ENCODE results near the gene NAV2. TPM values are rescaled to one million over a fixed set of nuclear protein-coding genes. Genes with fewer than 3 reads are reported as not detected.
"Not testable (repeated sequence)": the region's sequence is repeated elsewhere in the genome, so short reads cannot be mapped to it uniquely, and the experiment has no call there.

Gene NAV2
- total RNA-seq, 2 experiments from 2014 or later: 0.23 to 0.71 TPM

DNA sequence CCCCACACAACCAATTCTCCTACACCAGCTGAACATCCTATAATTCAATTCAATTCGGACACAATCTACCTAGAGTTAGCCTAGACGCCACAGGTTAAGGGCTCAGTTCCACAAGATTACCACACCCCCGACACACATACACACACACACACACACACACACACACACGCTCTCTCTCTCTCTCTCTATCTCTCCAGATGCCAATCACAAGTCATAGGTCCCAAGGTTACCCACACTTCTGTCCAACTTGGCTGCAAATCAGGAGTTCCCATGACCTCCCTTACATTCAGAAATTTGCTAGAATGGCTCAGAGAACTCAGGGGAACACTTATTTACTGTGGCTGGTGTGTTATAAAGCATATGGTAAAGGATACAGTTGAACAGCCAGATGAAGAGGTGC is 243.6 kb downstream of the NAV2 start:
- no peak overlapping the region for H3K4me3 Mint-ChIP-seq
- no peaks in the 10 kb centered on the region for H3K36me3 Mint-ChIP-seq (ENCODE audit: low read depth)
- DNase-seq: no peak
- ChIA-PET POLR2A (no interaction called here), CTCF (interaction anchor here (0.8 kb wide), 1 partner anchor 172 kb away, joined by 3 read pairs; no protein-coding TSS in a partner anchor)
- H3K27me3 Mint-ChIP-seq (ENCODE audit: low read depth): peaks cover 20% of the 10 kb centered on the region
- H3K9me3 Mint-ChIP-seq (ENCODE audit: insufficient read depth): no peaks in the 10 kb centered on the region
- H3K27ac Mint-ChIP-seq: no peak overlapping the region
- no peak for ATAC-seq
- H3K4me1 Mint-ChIP-seq (ENCODE audit: low read depth): peaks cover 6% of the 10 kb centered on the region

GRCh38 chr11:19957294-19957943 is 244.8 kb downstream of the NAV2 start:
- Mint-ChIP-seq H3K4me1 (ENCODE audit: low read depth) (no peaks in the 10 kb centered on the region), H3K36me3 (ENCODE audit: low read depth) (no peaks in the 10 kb centered on the region), H3K4me3 (no peak overlapping the region), H3K27ac (no peak overlapping the region), H3K27me3 (ENCODE audit: low read depth) (peaks cover 30% of the 10 kb centered on the region), H3K9me3 (ENCODE audit: insufficient read depth) (no peaks in the 10 kb centered on the region)
- ChIA-PET POLR2A (no interaction called here), CTCF (interaction anchor here (0.8 to 0.9 kb wide), 2 partner anchors 14 to 175 kb away, joined by 3 read pairs; no protein-coding TSS in a partner anchor)
- no peak for DNase-seq
- ATAC-seq: no peak

GRCh38 chr11:19958204-19958603 is 245.6 kb downstream of the NAV2 start:
- ATAC-seq (no peak), DNase-seq (no peak)
- H3K4me3 Mint-ChIP-seq: no peak overlapping the region
- peaks cover 25% of the 10 kb centered on the region for H3K27me3 Mint-ChIP-seq (ENCODE audit: low read depth)
- no peaks in the 10 kb centered on the region for H3K36me3 Mint-ChIP-seq (ENCODE audit: low read depth)
- ChIA-PET POLR2A (no interaction called here), CTCF (no interaction called here)
- no peaks in the 10 kb centered on the region for H3K9me3 Mint-ChIP-seq (ENCODE audit: insufficient read depth)
- no peak overlapping the region for H3K27ac Mint-ChIP-seq
- H3K4me1 Mint-ChIP-seq (ENCODE audit: low read depth): peaks cover 2% of the 10 kb centered on the region

DNA sequence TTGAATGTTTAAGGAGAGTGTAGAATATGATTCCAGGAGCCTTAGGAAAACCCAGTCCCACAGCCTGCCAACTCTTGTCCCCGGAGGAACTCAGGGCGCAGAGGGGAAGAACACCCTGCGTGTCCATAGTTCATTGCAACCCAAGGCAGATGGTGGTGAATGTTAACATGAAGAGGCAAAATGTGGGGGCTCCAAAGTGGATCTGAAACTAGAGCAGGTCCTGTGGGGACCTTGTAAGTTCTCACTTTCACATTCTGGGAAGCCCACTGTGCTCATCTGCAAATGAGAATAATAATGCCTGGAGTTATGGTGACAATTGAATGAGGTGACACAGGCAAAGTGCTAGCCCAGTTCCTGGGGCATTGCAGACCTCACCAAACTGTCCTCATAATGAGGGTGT is 246.6 kb downstream of the NAV2 start:
- DNase-seq: no peak
- Mint-ChIP-seq H3K4me3 (no peak overlapping the region), H3K36me3 (ENCODE audit: low read depth) (no peaks in the 10 kb centered on the region), H3K27ac (no peak overlapping the region), H3K27me3 (ENCODE audit: low read depth) (peaks cover 22% of the 10 kb centered on the region), H3K4me1 (ENCODE audit: low read depth) (peaks cover 12% of the 10 kb centered on the region), H3K9me3 (ENCODE audit: insufficient read depth) (no peaks in the 10 kb centered on the region)
- ATAC-seq: no peak
- POLR2A ChIA-PET: no interaction called here
- CTCF ChIA-PET: no interaction called here

DNA sequence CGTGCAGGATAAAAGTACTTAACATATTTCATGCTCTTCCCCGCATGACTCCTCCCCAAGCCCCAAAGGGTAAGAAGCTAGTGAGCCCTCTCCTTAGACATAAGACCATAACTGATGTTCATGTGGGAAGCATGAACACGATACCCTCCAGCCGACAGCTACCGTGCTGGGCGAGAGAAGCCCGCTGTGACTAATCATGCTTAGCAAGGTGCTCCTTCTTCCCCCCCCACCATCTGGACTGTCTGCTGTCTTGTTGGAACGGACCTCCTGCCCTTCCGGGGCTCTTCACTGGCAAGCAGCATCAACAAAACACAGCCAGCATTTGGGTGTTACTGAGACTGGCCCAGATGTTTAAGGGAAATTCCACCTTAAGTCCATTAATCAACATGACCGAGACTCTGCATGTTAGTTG is 247.0 kb downstream of the NAV2 start:
- DNase-seq: no peak
- POLR2A ChIA-PET: no interaction called here
- Mint-ChIP-seq H3K9me3 (ENCODE audit: insufficient read depth) (no peaks in the 10 kb centered on the region), H3K4me1 (ENCODE audit: low read depth) (peaks cover 14% of the 10 kb centered on the region), H3K27me3 (ENCODE audit: low read depth) (peaks cover 21% of the 10 kb centered on the region), H3K36me3 (ENCODE audit: low read depth) (no peaks in the 10 kb centered on the region), H3K27ac (no peak overlapping the region), H3K4me3 (no peak overlapping the region)
- CTCF ChIA-PET: no interaction called here
- ATAC-seq: no peak

- H3K36me3 Mint-ChIP-seq (ENCODE audit: low read depth); H3K27ac Mint-ChIP-seq; CTCF ChIA-PET; DNase-seq; POLR2A ChIA-PET; H3K4me3 Mint-ChIP-seq; ATAC-seq; H3K9me3 Mint-ChIP-seq (ENCODE audit: insufficient read depth): not testable (repeated sequence)
- Mint-ChIP-seq H3K4me1 (ENCODE audit: low read depth) (peaks cover 14% of the 10 kb centered on the region), H3K27me3 (ENCODE audit: low read depth) (peaks cover 24% of the 10 kb centered on the region)
Observed at GRCh38 chr11:19960410-19960809, 247.8 kb downstream of the NAV2 start.

DNA sequence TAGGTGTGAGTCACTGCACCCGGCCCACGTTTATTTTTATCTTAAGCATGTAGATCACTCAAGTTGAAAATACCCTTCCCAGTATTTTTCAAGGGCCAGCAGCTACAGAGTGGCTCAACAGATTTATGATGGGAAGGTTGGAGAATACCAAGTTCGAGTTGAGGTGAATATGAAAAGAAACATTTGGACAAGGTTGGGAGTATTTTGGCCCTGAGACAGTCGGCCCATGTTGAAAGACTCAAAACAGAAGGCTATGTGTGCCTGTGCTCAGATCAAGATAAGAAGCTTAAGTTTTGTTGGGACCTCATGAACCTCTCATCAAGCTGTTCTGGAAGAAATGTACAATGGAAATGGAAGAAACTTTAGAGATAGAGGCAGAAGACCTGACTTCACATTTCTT is 248.6 kb downstream of the NAV2 start:
- ChIA-PET CTCF (interaction anchor here (0.8 kb wide), 1 partner anchor 10 kb away, joined by 5 read pairs; no protein-coding TSS in a partner anchor), POLR2A (no interaction called here)
- Mint-ChIP-seq H3K9me3 (ENCODE audit: insufficient read depth) (no peaks in the 10 kb centered on the region), H3K27me3 (ENCODE audit: low read depth) (peaks cover 25% of the 10 kb centered on the region), H3K4me3 (no peak overlapping the region), H3K27ac (no peak overlapping the region), H3K36me3 (ENCODE audit: low read depth) (no peaks in the 10 kb centered on the region), H3K4me1 (ENCODE audit: low read depth) (peaks cover 14% of the 10 kb centered on the region)
- no peak for ATAC-seq
- DNase-seq: no peak

DNA sequence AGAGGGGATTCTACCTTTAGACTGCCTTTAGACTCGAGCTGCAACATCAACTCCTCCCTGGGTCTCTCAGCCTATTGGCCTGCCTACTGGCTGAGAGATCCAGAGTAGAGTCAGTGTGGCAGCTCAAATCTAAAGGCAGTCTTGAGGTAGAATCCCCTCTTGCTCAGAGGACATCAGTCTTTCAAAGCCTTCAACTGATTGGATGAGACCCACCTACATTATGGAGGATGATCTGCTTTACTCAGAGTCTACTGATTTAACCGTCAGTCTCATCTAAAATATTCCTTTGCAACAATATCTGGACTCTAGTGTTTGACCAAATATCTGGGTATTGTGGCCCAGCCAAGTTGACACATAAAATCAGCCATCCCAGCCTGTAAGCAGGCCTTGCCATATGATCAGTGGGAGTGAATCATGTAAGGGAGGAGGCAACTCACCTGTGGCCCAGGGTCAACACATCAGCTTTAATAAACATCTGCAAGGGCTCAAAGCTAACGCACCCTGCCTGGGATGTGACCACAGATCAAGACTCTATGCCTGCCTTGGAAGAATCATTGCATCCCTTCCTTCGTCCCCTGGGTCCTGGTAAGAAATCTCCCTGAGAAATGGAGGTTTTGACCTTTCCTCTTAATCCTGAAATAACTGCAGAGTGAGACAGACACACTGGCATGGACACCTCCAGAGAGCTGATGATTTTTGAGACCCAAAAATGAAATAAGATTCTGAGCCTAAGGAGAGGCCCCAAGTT is 249.6 kb downstream of the NAV2 start:
- ChIA-PET CTCF (interaction anchor here (1.2 to 2.6 kb wide), 2 partner anchors 10 to 12 kb away, joined by 3 to 10 read pairs; no protein-coding TSS in a partner anchor), POLR2A (no interaction called here)
- no peak for ATAC-seq
- H3K27ac Mint-ChIP-seq: no peak overlapping the region
- DNase-seq: no peak
- no peaks in the 10 kb centered on the region for H3K9me3 Mint-ChIP-seq (ENCODE audit: insufficient read depth)
- H3K36me3 Mint-ChIP-seq (ENCODE audit: low read depth): no peaks in the 10 kb centered on the region
- H3K4me1 Mint-ChIP-seq (ENCODE audit: low read depth): peaks cover 14% of the 10 kb centered on the region
- no peak overlapping the region for H3K4me3 Mint-ChIP-seq
- peaks cover 28% of the 10 kb centered on the region for H3K27me3 Mint-ChIP-seq (ENCODE audit: low read depth)

GRCh38 chr11:19962801-19963175 is 250.2 kb downstream of the NAV2 start:
- peaks cover 25% of the 10 kb centered on the region for H3K27me3 Mint-ChIP-seq (ENCODE audit: low read depth)
- DNase-seq: no peak
- no peaks in the 10 kb centered on the region for H3K9me3 Mint-ChIP-seq (ENCODE audit: insufficient read depth)
- ATAC-seq: no peak
- H3K27ac Mint-ChIP-seq: no peak overlapping the region
- CTCF ChIA-PET: interaction anchor here (1.2 to 2.6 kb wide), 2 partner anchors 10 to 12 kb away, joined by 3 to 10 read pairs; no protein-coding TSS in a partner anchor
- H3K4me1 Mint-ChIP-seq (ENCODE audit: low read depth): peaks cover 14% of the 10 kb centered on the region
- POLR2A ChIA-PET: no interaction called here
- no peaks in the 10 kb centered on the region for H3K36me3 Mint-ChIP-seq (ENCODE audit: low read depth)
- no peak overlapping the region for H3K4me3 Mint-ChIP-seq

DNA sequence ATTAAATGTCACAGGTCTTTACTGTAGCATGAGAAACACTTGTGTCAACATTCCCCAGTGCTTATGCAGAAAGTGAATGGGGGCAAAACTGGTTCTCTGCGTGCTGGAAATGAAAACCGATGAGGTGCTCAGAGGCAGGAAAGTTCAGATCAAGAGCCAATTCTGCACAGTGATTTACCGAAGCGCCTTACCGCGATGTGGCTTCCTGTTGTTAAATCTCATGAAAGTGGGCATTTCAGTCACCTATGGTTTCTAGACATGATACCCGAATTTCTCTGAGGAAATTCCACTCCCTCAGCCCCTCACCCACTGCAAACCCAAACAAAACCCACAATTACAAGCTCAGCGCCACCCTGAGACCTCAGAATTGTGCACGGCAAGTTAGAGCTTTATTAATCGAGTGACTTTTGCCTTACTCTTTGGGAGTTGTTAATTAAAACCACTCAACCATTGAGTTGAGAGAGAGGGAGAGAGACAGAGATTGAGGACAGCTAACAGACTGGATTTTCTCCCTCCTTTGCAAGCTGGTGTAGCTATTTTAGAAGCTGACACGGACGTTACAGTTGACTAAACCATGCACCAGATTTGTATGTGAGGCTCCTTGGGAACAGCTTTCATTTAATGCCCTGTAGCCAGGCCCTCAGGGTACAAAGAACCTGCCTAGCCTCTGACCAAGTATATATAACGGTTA is 251.2 kb downstream of the NAV2 start:
- CTCF ChIA-PET: interaction anchor here (1.1 to 2.6 kb wide), 3 partner anchors 11 to 24 kb away, joined by 3 to 10 read pairs (median 4); no protein-coding TSS in a partner anchor
- H3K9me3 Mint-ChIP-seq (ENCODE audit: insufficient read depth): no peaks in the 10 kb centered on the region
- peak; percentile 49 for ATAC-seq
- H3K4me3 Mint-ChIP-seq: peak overlapping the region; percentile 12
- POLR2A ChIA-PET: no interaction called here
- peaks cover 25% of the 10 kb centered on the region for H3K27me3 Mint-ChIP-seq (ENCODE audit: low read depth)
- H3K4me1 Mint-ChIP-seq (ENCODE audit: low read depth): peaks cover 14% of the 10 kb centered on the region
- no peaks in the 10 kb centered on the region for H3K36me3 Mint-ChIP-seq (ENCODE audit: low read depth)
- no peak overlapping the region for H3K27ac Mint-ChIP-seq
- peak; percentile 27 for DNase-seq

GRCh38 chr11:19966441-19966840 is 253.8 kb downstream of the NAV2 start:
- H3K27me3 Mint-ChIP-seq (ENCODE audit: low read depth): peaks cover 23% of the 10 kb centered on the region
- ATAC-seq: no peak
- CTCF ChIA-PET: no interaction called here

DNA sequence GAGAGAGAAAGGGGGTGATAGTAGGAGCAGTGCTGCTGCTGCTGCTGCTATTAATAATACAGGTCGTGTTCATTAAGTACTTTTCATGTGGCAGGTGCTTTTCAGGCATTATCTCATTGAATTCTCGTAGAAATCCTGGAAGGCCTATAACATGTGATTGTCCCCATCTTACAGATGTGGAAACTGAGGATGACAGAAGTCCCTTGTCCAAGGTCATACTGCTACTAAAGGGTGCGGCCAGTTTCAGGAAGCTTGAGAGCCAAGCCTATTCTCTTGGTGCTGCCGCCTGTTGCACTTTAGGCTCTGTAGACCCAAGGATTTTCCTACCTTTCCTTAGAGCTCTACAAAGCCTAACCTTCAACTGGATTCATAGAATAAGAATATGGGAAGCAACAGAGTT is 254.3 kb downstream of the NAV2 start:
- POLR2A ChIA-PET: no interaction called here
- Mint-ChIP-seq H3K27me3 (ENCODE audit: low read depth) (peaks cover 18% of the 10 kb centered on the region), H3K9me3 (ENCODE audit: insufficient read depth) (no peaks in the 10 kb centered on the region), H3K4me3 (no peak overlapping the region), H3K4me1 (ENCODE audit: low read depth) (peaks cover 24% of the 10 kb centered on the region), H3K36me3 (ENCODE audit: low read depth) (no peaks in the 10 kb centered on the region), H3K27ac (no peak overlapping the region)
- no peak for ATAC-seq
- DNase-seq: no peak
- CTCF ChIA-PET: no interaction called here

More at GRCh38 chr11:19966441-19966840, 253.8 kb downstream of the NAV2 start:
- Mint-ChIP-seq H3K4me3 (no peak overlapping the region), H3K36me3 (ENCODE audit: low read depth) (no peaks in the 10 kb centered on the region), H3K4me1 (ENCODE audit: low read depth) (peaks cover 24% of the 10 kb centered on the region), H3K9me3 (ENCODE audit: insufficient read depth) (no peaks in the 10 kb centered on the region), H3K27ac (no peak overlapping the region)
- no peak for DNase-seq
- POLR2A ChIA-PET: no interaction called here
